PC-9 (cell line): ENCODE results near the gene TMEM119.

ENCODE experiments used
- EZH2 ChIP-seq: fragments of 200-600 bp; sonication (generic); IDR thresholded peaks from 2 replicates; pipeline ENCODE4 v1.8.0; 2017; ENCODE audit warnings: antibody characterized with exemption, low read depth
- TF ChIP-seq, protein P1 (sequence below): fragments of 200-600 bp; sonication (generic); conservative IDR thresholded peaks from 2 replicates; pipeline ENCODE4 v1.6.1; 2017; ENCODE audit warnings: mixed run types, antibody characterized with exemption, mild to moderate bottlenecking, moderate library complexity

DNA sequence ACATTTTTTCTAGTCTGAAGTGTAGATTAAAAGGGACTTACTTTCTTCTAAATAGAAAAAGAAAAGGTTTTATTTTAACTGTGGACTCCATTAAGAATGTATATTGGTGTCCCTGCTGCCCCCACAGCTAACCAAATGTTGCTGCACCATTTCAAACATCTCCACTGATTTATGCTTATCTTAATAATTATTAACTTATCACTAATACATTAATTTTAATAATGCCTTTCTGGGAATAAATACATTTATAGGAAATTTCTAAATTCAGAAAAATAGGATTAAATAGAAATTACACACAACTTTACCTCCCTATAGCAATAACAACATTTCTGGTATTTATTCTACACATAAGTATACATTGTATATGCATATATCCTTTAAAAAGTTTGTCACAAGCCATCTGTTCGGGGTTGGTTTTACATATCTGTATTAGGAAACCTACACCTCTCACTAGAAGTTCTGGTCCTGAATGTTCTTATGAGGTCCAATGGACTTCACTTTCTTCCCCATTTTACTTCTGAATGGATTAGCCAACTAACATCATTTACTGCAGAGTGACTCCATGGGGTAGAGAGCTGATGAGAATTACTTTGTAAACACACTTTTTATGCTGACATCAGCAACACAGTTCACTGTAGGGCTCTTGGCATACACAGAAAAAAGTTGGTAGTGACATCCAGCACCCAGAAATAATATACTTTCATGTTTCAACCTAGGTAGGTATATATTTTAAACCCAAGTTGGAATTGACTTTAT is 45.2 kb upstream of the TMEM119 start:
- TF ChIP-seq, protein P1, sequence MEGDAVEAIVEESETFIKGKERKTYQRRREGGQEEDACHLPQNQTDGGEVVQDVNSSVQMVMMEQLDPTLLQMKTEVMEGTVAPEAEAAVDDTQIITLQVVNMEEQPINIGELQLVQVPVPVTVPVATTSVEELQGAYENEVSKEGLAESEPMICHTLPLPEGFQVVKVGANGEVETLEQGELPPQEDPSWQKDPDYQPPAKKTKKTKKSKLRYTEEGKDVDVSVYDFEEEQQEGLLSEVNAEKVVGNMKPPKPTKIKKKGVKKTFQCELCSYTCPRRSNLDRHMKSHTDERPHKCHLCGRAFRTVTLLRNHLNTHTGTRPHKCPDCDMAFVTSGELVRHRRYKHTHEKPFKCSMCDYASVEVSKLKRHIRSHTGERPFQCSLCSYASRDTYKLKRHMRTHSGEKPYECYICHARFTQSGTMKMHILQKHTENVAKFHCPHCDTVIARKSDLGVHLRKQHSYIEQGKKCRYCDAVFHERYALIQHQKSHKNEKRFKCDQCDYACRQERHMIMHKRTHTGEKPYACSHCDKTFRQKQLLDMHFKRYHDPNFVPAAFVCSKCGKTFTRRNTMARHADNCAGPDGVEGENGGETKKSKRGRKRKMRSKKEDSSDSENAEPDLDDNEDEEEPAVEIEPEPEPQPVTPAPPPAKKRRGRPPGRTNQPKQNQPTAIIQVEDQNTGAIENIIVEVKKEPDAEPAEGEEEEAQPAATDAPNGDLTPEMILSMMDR, result no peak
- no peak for TF ChIP-seq EZH2
